8988T (cell line): ENCODE results near the gene SELENOS.

Experiments
- DNase-seq: peaks from one replicate; pipeline ENCODE4 v3.0.0; 2011

Gene SELENOS

GRCh38 chr15:101277038-101277822 lies at the start of gene SELENOS:
TSS of gene SELENOS (minus strand) at chr15:101277485. CDS start at chr15:101277417, 68 bp downstream.
- peak; percentile 39 for DNase-seq

- no peak for DNase-seq
Measured at GRCh38 chr15:101326462-101327146, 49.3 kb upstream of the SELENOS start.

GRCh38 chr15:101326026-101326315 lies 48.7 kb upstream of the SELENOS start:
- no peak for DNase-seq

GRCh38 chr15:101325263-101326025 lies 48.2 kb upstream of the SELENOS start:
- no peak for DNase-seq

- no peak for DNase-seq
Measured at GRCh38 chr15:101324524-101325177, 47.4 kb upstream of the SELENOS start.

- no peak for DNase-seq
Measured at GRCh38 chr15:101323793-101324523, 46.7 kb upstream of the SELENOS start.

- no peak for DNase-seq
Measured at GRCh38 chr15:101322854-101323477, 45.7 kb upstream of the SELENOS start.

- DNase-seq = no peak
Measured at GRCh38 chr15:101322016-101322695, 44.9 kb upstream of the SELENOS start.

- no peak for DNase-seq
Measured at GRCh38 chr15:101320501-101321052, 43.3 kb upstream of the SELENOS start.

GRCh38 chr15:101318839-101319238 lies 41.6 kb upstream of the SELENOS start:
- no peak for DNase-seq

- no peak for DNase-seq
Measured at GRCh38 chr15:101318147-101318819, 41.0 kb upstream of the SELENOS start.

GRCh38 chr15:101317336-101317872 lies 40.1 kb upstream of the SELENOS start:
- DNase-seq = no peak

- DNase-seq = no peak
Measured at GRCh38 chr15:101316529-101316928, 39.2 kb upstream of the SELENOS start.

GRCh38 chr15:101315736-101316135 lies 38.5 kb upstream of the SELENOS start:
- DNase-seq = no peak

GRCh38 chr15:101314336-101315125 lies 37.2 kb upstream of the SELENOS start:
- no peak for DNase-seq

- DNase-seq = no peak
Measured at GRCh38 chr15:101313041-101313761, 35.9 kb upstream of the SELENOS start.

GRCh38 chr15:101310508-101310907 lies 33.2 kb upstream of the SELENOS start:
- DNase-seq = no peak

- no peak for DNase-seq
Measured at GRCh38 chr15:101310161-101310480, 32.8 kb upstream of the SELENOS start.
